Epithelial cell of esophagus (primary cell): ENCODE results near the gene CD5L.

ENCODE experiments used
- DNase-seq: peaks from one replicate; pipeline ENCODE4 v3.0.0; 2010; ENCODE audit warnings: low read depth
- H3K4me3 ChIP-seq: 2 replicates; pipeline ENCODE4 v1.5.1; 2011; ENCODE audit warnings: mild to moderate bottlenecking, low read length, control low read depth
- CTCF ChIP-seq: IDR thresholded peaks from 2 replicates; pipeline ENCODE4 v1.5.1; 2011; ENCODE audit warnings: low read depth, mild to moderate bottlenecking, low read length, control low read depth, inconsistent platforms; ENCODE audit not compliant: insufficient read depth; ENCODE audit errors: missing control alignments

Gene CD5L

GRCh38 chr1:157819215-157819614 lies 22.4 kb downstream of the CD5L start:
- H3K4me3 ChIP-seq, result no peak overlapping the region
- no peak for DNase-seq
- TF ChIP-seq CTCF, result no peak

DNA sequence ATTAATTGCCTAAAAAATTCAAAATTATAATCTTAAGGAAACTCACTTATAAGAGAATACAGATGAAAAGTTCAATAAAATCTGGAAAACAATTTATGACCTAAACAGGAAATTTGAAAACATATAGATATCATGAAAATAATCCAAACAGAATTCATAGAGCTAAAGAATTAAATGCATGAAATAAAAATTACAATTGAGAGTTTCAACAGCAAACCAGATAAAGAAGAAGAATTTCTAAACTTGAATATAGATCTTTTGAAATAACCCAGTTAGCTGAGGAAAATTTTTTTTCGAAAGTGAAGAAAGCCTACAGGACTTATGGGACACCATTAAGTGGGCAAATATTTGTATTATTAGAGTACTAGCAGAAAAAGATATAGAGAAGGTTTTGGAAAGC lies 28.3 kb downstream of the CD5L start:
- no peak for DNase-seq
- no peak overlapping the region for H3K4me3 ChIP-seq
- TF ChIP-seq CTCF, result no peak

GRCh38 chr1:157806431-157807149 lies 35.0 kb downstream of the CD5L start:
- no peak for DNase-seq
- H3K4me3 ChIP-seq, result no peak overlapping the region
- no peak for TF ChIP-seq CTCF

- TF ChIP-seq CTCF, result no peak
- no peak overlapping the region for H3K4me3 ChIP-seq
- no peak for DNase-seq
Observed at GRCh38 chr1:157803851-157804250, 37.8 kb downstream of the CD5L start.

GRCh38 chr1:157799996-157800395 lies 41.6 kb downstream of the CD5L start:
- DNase-seq, result no peak
- no peak for TF ChIP-seq CTCF
- H3K4me3 ChIP-seq, result no peak overlapping the region

- no peak for TF ChIP-seq CTCF
- DNase-seq, result peak; percentile 83
- no peak overlapping the region for H3K4me3 ChIP-seq
Observed at GRCh38 chr1:157798211-157798610, 43.4 kb downstream of the CD5L start.

GRCh38 chr1:157785248-157785647 lies 56.4 kb downstream of the CD5L start:
- no peak overlapping the region for H3K4me3 ChIP-seq
- TF ChIP-seq CTCF, result no peak
- no peak for DNase-seq
